HG03457 (cell line): ENCODE results near the gene CFAP100.
A peak's percentile ranks its signal among the peaks of the same experiment; 100 is the strongest.

Source experiments
- ATAC-seq: cut with Tn5 transposase; IDR thresholded peaks from one replicate; pipeline ENCODE4 v1.9.1; 2021; ENCODE audit warnings: moderate number of reproducible peaks; ENCODE audit not compliant: unreplicated experiment

The CFAP100 gene

GRCh38 chr3:126456766-126457388 is 62.2 kb downstream of the CFAP100 start:
- ATAC-seq = no peak

GRCh38 chr3:126459111-126459762 is 64.5 kb downstream of the CFAP100 start:
- no peak for ATAC-seq

- ATAC-seq = no peak
Measured at GRCh38 chr3:126459763-126460127, 65.0 kb downstream of the CFAP100 start.

GRCh38 chr3:126460381-126460780 is 65.7 kb downstream of the CFAP100 start:
- no peak for ATAC-seq

GRCh38 chr3:126461450-126462070 is 66.9 kb downstream of the CFAP100 start:
- no peak for ATAC-seq

GRCh38 chr3:126463521-126463920 is 68.8 kb downstream of the CFAP100 start:
- no peak for ATAC-seq

GRCh38 chr3:126464093-126464492 is 69.4 kb downstream of the CFAP100 start:
- no peak for ATAC-seq

GRCh38 chr3:126464494-126464893 is 69.8 kb downstream of the CFAP100 start:
- no peak for ATAC-seq

- no peak for ATAC-seq
Measured at GRCh38 chr3:126464997-126465396, 70.3 kb downstream of the CFAP100 start.

GRCh38 chr3:126465928-126466544 is 71.3 kb downstream of the CFAP100 start:
- ATAC-seq = no peak

- ATAC-seq = no peak
Measured at GRCh38 chr3:126466886-126467610, 72.3 kb downstream of the CFAP100 start.

- ATAC-seq = no peak
Measured at GRCh38 chr3:126467611-126467955, 72.9 kb downstream of the CFAP100 start.

GRCh38 chr3:126468028-126468891 is 73.6 kb downstream of the CFAP100 start:
- no peak for ATAC-seq

GRCh38 chr3:126469479-126469878 is 74.8 kb downstream of the CFAP100 start:
- ATAC-seq = no peak

GRCh38 chr3:126472277-126473006 is 77.7 kb downstream of the CFAP100 start:
- no peak for ATAC-seq

- no peak for ATAC-seq
Measured at GRCh38 chr3:126473292-126474168, 78.8 kb downstream of the CFAP100 start.

- peak; percentile 11 for ATAC-seq
Measured at GRCh38 chr3:126474498-126475412, 80.0 kb downstream of the CFAP100 start.
